SK-MEL-5 (cell line): ENCODE measurements around the gene BCCIP. TPM values are rescaled to one million over a fixed set of nuclear protein-coding genes. Genes with fewer than 3 reads are reported as not detected.

Experiments used
- DNase-seq: peaks from one replicate; pipeline ENCODE4 v3.0.0-alpha.2; 2016; ENCODE audit warnings: low read depth, low spot score
- in situ Hi-C: cut with HindIII; loops from 2 replicates; pipeline ENCODE4 v1.10.0; 2016; ENCODE audit warnings: low sequenced_read_pairs, high pct_unique_total_duplicates, low pct_unique_long_range_greater_than_20kb
- small RNA-seq, 2 experiments: library from RNA; depleted of rRNA; stranded (forward); fragments of <200 nt; gene quantifications; one replicate each; pipeline ENCODE3, GENCODE V24; 2014
- total RNA-seq: library from RNA; depleted of rRNA; stranded (reverse); fragments of >200 nt; shearing (Covaris generic); gene quantifications from 2 replicates; pipeline ENCODE4 v1.2.3, GENCODE V29; 2014; rRNA removed

The BCCIP gene
- total RNA-seq, 1 experiment from 2014 or later = 44.0 TPM

DNA sequence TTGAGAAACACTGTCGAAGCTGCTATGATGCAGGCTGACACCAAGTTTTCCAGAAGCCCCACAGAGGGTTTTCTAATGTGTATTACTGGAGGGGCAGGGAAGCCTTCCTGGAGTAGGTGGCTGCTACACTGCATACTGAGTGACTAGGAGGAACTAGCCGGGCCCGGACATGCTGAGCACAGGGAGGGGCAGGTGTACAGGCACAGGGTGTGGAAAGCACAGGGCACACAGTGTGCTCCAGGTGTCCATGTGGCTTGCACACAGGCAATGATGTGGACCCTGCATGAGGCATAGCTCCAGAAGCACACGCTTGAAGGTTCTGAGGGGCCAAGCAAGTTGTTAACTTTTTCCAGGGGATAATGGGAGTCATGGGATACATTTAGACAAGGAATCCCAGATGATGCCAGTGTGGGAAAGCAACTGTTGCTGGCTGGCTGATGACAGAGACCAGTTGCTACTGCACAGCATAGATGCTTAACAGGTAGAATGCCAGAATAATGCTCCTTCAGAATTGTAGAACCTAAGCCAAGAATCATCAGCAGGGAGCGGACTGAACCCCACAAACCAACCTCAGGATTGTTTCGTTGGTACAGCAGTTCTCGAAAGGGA, 43.2 kb downstream of the BCCIP start:
- in situ Hi-C loops = no loop called here
- DNase-seq = no peak

DNA sequence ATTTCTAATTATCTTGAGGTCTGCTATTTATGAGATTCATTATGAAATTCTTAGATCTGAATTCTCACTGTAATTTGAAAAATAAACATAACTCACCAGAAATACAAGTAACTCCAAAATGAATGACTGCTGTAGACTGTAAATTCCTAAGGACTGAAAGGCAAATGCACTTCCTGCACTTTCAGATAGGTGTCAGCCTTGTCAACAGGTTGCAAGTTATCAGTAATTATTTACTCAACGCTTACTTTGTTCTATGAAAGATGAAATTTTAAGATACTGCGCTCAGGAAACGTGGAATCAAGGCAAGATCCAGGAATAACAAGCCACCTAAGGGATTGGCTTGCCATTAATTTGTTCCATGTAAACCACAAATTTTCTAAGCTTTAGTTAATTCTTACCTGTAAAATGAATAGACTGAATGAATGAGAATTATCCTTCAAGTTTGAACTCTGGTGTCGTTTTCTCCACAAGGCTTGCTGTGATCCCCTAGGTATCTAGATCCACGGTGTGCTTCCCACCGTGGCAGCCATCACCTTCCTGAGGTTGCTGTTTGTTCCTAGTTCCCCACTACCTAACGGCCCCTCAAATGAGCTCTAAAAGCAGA, 45.1 kb downstream of the BCCIP start:
- DNase-seq = peak; percentile 65
- in situ Hi-C loops = no loop called here

DNA sequence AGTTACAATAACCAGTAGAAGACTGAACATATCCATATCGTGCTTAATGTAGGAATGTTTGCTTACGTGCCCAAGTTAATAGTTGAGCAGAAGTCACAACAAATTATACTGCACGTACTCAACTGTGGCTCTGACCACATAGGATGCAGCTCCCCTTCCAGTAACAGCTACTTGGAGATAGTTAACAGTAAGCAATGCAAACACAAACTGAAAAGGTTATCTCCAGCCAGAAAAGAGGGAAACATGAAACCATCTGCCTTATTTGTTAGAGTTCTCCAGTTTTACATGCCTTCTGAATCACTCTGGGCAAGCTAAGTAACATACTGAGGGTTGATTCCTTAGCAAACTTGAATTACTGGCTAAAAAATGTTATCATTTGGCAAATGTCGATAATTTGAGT, 48.0 kb downstream of the BCCIP start:
- in situ Hi-C loops = no loop called here
- DNase-seq = no peak

DNA sequence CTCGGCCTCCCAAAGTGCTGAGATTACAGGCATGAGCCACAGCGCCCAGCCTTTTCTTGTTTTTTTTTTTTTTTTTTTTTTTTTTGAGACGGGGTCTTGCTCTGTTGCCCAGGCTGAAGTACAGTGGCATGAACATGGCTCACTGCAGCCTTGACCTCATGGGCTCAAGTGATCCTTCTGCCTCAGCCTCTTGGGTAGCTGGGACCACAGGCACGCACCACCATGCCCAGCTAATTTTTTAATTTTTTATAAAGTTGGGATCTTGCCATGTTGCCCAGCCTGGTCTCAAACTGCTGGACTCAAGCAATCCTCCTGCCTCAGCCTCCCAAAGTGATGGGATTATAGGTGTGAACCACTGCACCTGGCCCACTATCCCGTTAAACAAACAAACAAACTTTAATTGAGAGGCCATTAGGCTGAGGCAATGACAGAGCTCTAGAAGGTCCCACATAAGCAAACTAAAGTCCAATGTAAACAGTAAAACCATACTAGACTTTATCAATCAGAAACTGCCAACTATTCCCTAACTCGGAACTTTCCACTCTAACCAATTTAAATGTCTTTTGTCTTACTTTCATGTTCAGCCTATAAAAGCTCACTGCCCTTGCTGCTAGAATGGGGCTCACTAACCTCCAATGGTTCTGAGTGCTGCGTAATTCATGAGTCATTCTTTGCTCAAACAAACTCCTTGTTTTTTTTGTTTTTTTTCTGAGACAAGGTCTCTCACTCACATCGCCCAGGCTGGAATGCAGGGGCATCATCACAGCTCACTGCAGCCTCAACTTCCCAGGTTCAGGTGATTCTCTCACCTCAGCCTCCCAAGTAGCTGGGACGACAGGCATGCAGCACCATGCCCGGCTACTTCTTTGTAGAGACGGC, 55.9 kb downstream of the BCCIP start:
- peak; percentile 4 for DNase-seq
- in situ Hi-C loops = no loop called here

DNA sequence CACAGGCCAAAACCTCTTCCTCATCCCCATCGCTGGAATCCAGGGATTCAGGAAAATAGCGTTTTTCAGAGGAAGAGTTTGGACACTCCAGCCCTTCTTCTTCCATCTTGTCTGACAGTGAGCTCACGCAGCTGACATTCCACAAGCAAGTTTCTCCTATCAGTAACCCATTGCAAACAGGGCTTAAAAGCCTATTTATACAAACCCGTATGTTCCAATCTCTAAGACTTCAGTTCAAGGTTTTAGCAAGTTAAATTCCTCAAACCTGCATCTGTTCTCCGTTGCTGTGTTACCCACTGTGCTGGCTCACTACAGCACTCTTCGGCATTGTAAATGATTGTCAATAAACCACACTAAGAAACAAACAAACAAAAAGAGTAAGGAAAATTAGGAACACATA, 57.4 kb downstream of the BCCIP start:
- in situ Hi-C loops = no loop called here
- DNase-seq = no peak

DNA sequence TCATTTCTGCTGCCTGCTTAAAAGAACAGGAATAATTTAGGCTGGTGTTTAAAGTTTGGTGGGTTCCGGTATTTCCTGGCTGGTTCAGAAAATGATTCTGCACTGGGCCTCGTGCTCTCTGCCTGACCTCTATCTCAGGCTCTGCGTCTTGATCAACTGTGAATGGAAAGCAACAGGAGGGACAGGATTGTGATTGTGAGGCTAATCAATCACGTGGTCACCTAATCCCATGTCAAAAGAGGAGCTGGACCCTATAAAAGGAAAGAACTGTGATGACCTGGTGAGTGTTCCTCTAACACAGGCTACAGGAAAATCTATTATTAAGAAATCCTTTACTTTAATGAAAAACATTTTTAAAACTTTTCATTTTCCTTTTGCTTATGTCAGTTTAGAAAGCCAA, 57.8 kb downstream of the BCCIP start, which contains the start of gene DHX32:
Gene DHX32 (minus strand): TSS at position 101 of the 400 bp plus-strand sequence. CDS start 468 bp downstream, outside the sequence.
- DNase-seq = peak; percentile 70

DNA sequence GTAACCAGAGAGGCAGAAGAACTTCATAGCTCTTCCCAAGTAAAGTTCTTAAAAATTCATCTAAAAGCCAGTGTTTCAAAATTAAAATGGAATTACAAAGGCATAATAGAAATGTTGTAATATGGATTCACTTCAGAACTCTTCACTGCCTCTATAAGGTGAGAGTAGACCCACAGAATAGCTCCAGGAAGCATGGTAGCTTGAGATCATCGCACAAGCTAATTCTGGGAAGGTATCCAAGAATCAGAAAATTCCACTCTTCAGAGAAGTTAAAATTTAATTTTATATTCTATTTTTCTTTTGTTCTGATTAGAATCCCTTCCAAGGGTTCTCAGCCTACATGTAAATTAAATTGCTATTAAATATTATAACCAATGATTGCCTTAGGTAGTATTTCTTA, 59.2 kb downstream of the BCCIP start:
- no peak for DNase-seq
- in situ Hi-C loops = no loop called here

More for the DNA sequence above, 57.8 kb downstream of the BCCIP start, which contains the start of gene DHX32:
- in situ Hi-C loops = no loop called here

DNA sequence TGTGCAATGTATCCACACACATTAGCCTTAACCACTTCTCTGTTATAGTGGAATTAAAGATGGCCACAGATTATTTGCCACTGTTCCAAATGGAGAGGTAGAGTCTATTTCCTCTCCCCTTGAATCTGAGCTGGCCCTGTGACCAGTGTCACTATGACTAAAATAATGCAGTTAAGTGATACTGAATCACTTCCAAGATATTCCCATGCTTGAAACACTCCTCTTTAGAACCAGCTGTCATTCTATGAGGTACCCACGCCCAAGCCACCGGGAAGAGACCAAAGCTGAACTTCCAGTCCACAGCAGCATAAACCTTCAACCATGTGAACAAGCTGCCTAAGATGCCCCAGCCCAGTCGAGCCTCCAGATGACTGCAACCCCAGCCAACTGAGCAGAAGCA, 59.9 kb downstream of the BCCIP start:
- in situ Hi-C loops = no loop called here
- no peak for DNase-seq

Small RNA genes lying within 50 kb of the gene (small RNA-seq; reads per million reads assigned to genes)
- gene MIR4484 (0 to 0.02 reads per million in 2 experiments), gene RF00017 (0 reads per million in 2 experiments)

Other genes with a start within 250 kb of the BCCIP start
- gene TEX36, start 140.4 kb upstream of the BCCIP start, total RNA-seq = not detected in 2 replicates
- 16.5 and 17.0 TPM in 2 replicates for gene EDRF1, start 103.8 kb upstream of the BCCIP start, total RNA-seq
- gene MMP21, start 47.7 kb upstream of the BCCIP start, total RNA-seq = not detected in 2 replicates
- gene UROS, start 288 bp upstream of the BCCIP start, total RNA-seq = 98.5 and 99.9 TPM in 2 replicates
- gene DHX32, start 57.7 kb downstream of the BCCIP start, total RNA-seq = 47.2 and 50.2 TPM in 2 replicates
- gene FANK1, start 73.0 kb downstream of the BCCIP start, total RNA-seq = 1.6 TPM in 1 of 2 replicates, not detected in the other